Activated CD4-positive, alpha-beta T cell treated with anti-CD3 and anti-CD28 coated beads, Interleukin-2, amount 10 ng/mL, durations not matched to agents 7 days and 5 days (primary cell): ENCODE measurements around the gene RANBP3. TPM values are rescaled to one million over a fixed set of nuclear protein-coding genes. Genes with fewer than 3 reads are reported as not detected.

ENCODE experiments used
- CTCF ChIA-PET: fragments of 350-600 bp; sonication (Branson Sonifier 250); formaldehyde crosslinking; loops from one replicate; lab custom pipeline; 2021; ENCODE audit warnings: antibody characterized with exemption; lab: Charles Lee
- POLR2A ChIA-PET: fragments of 350-600 bp; sonication (Branson Sonifier 250); formaldehyde crosslinking; loops from one replicate; lab custom pipeline; 2021; ENCODE audit warnings: antibody characterized with exemption; lab: Charles Lee
- DNase-seq: peaks from one replicate; pipeline ENCODE4 v3.0.0-alpha.2; 2020
- H3K27ac Mint-ChIP-seq: one replicate; pipeline ENCODE4 v1.8.0; 2021; ENCODE audit warnings: mild to moderate bottlenecking, moderate library complexity, mixed read lengths
- H3K27me3 Mint-ChIP-seq: one replicate; pipeline ENCODE4 v1.8.0; 2021; ENCODE audit warnings: mixed read lengths
- H3K36me3 Mint-ChIP-seq: one replicate; pipeline ENCODE4 v1.8.0; 2021; ENCODE audit warnings: low read depth, mixed read lengths
- H3K4me1 Mint-ChIP-seq: one replicate; pipeline ENCODE4 v1.8.0; 2021; ENCODE audit warnings: mixed read lengths
- H3K4me3 Mint-ChIP-seq: one replicate; pipeline ENCODE4 v1.8.0; 2021; ENCODE audit warnings: mild to moderate bottlenecking, moderate library complexity, mixed read lengths
- H3K9me3 Mint-ChIP-seq: one replicate; pipeline ENCODE4 v1.8.0; 2021; ENCODE audit warnings: mixed read lengths
- total RNA-seq, 2 experiments: library from RNA; stranded (reverse); gene quantifications; one replicate each; pipeline ENCODE4 v1.2.3, GENCODE V29; 2021

RANBP3 gene
- total RNA-seq, 2 experiments from 2014 or later, result 97.4 to 98.0 TPM

DNA sequence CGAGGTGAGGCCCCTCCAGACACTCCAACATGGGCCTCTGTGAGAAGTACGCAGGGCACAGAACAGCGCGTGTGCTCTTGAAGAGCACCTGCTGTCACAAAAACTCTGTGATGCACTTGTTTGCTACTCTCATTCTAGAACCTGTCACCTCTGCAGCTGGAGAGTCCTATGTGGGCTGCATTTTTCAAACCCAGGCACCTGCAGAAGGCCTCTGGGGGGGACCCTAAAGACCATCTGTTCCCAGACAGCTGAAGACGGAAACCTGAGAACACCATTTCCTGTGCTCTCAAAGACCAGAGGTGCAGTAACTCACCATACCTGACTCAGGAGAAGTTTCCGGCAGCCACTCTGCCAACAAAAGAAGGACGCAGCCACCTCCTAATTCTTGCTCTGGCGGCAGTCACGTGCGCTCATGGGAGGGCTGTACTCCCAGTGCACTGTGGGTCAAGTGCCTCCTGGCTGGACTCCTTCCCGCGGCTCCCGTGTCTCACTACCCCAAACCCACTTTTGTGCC is 28.1 kb downstream of the RANBP3 start:
- Mint-ChIP-seq H3K27me3 (no peaks in the 10 kb centered on the region), H3K36me3 (peaks cover 45% of the 10 kb centered on the region), H3K27ac (peak overlapping the region; percentile 93), H3K9me3 (peaks cover 5% of the 10 kb centered on the region), H3K4me1 (peaks cover 83% of the 10 kb centered on the region), H3K4me3 (peak overlapping the region; percentile 40)
- peak; percentile 47 for DNase-seq
- CTCF ChIA-PET, result interaction anchor here (1.0 to 2.9 kb wide), 4 partner anchors 16 to 207 kb away, joined by 3 to 9 read pairs (median 4); partner anchors contain the start of gene NRTN
- POLR2A ChIA-PET, result no interaction called here

DNA sequence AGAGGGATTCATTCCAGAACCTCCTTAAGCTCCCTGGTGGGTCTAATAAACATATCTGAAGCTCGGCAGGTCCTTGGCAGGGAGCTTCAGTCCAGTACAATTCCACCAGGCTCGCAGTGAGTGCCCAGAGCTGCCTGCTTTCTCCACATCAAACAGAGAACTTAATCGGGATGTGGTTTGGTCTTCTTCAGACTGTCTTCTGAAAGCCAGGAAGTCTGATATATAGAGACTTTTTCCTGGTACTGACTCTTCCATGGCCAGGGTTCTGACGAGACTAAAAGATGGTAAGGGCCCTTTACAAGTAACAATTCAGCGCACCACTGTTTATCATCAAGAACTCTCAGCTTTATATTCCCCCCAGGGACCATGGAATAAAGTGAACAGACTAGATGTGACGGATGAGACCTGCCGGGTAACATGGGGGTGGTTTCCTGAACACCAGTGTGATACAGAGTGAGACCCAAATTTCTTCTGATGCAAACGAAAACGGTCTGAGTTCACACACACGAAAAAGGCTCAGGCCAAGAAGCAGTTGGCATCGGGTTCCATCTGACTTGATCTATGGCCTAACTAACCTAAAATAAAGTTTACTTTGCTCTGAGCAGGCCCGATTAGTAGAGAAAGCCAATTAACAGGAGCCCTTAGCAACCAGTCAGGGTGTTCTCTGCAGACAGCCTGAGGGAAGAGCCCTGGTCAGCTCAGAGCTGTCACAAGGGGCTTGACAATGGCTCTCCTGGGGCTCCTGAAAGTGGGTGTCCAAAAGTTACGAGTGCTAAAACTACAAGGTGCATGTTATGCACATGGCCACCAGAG is 29.0 kb downstream of the RANBP3 start:
- H3K4me3 Mint-ChIP-seq, result peak overlapping the region; percentile 40
- DNase-seq, result peak; percentile 16
- peak overlapping the region; percentile 93 for H3K27ac Mint-ChIP-seq
- no peaks in the 10 kb centered on the region for H3K27me3 Mint-ChIP-seq
- peaks cover 45% of the 10 kb centered on the region for H3K36me3 Mint-ChIP-seq
- ChIA-PET CTCF (interaction anchor here (0.5 to 2.9 kb wide), 9 partner anchors 13 to 308 kb away, joined by 3 to 10 read pairs (median 4); partner anchors contain the start of gene NRTN), POLR2A (no interaction called here)
- peaks cover 5% of the 10 kb centered on the region for H3K9me3 Mint-ChIP-seq
- peaks cover 76% of the 10 kb centered on the region for H3K4me1 Mint-ChIP-seq

- Mint-ChIP-seq H3K4me1 (peaks cover 61% of the 10 kb centered on the region), H3K36me3 (peaks cover 35% of the 10 kb centered on the region)
- POLR2A ChIA-PET, result no interaction called here
Observed at GRCh38 chr19:5947435-5947834, 30.5 kb downstream of the RANBP3 start.

DNA sequence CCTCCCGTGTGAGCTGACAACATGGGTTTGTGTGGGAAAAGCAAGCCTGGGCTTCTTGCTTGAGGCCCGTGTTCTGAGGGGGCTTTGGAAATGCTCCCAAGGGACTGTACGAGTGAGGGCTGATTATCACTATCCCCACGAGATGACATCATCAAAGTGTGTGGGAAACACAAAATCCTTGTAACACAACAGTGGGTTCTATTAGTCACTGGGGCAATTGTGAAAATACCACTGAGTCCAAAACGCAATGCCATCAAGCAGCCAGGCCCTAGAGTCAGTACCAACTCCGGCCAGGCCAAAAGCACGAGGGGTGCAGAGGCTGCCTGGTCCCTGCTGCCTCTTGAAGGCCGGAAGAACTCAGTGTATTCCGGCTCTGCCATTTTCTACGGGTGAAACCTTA is 34.3 kb downstream of the RANBP3 start:
- DNase-seq, result no peak
- Mint-ChIP-seq H3K9me3 (no peaks in the 10 kb centered on the region), H3K36me3 (peaks cover 15% of the 10 kb centered on the region), H3K4me1 (peaks cover 23% of the 10 kb centered on the region), H3K4me3 (no peak overlapping the region), H3K27me3 (no peaks in the 10 kb centered on the region), H3K27ac (no peak overlapping the region)
- POLR2A ChIA-PET, result interaction anchor here (0.6 kb wide), 1 partner anchor 140 kb away, joined by 3 read pairs; no protein-coding TSS in a partner anchor
- CTCF ChIA-PET, result interaction anchor here (1.1 kb wide), 1 partner anchor 24 kb away, joined by 3 read pairs; no protein-coding TSS in a partner anchor

More at GRCh38 chr19:5947435-5947834, 30.5 kb downstream of the RANBP3 start:
- Mint-ChIP-seq H3K4me3 (no peak overlapping the region), H3K9me3 (no peaks in the 10 kb centered on the region), H3K27me3 (no peaks in the 10 kb centered on the region), H3K27ac (peak overlapping the region; percentile 93)
- DNase-seq, result no peak
- CTCF ChIA-PET, result interaction anchor here (1.1 to 2.4 kb wide), 3 partner anchors 10 to 143 kb away, joined by 5 to 10 read pairs (median 6); no protein-coding TSS in a partner anchor

GRCh38 chr19:5943045-5943444 is 34.9 kb downstream of the RANBP3 start:
- no peak overlapping the region for H3K27ac Mint-ChIP-seq
- H3K36me3 Mint-ChIP-seq, result peaks cover 13% of the 10 kb centered on the region
- H3K4me1 Mint-ChIP-seq, result peaks cover 18% of the 10 kb centered on the region
- POLR2A ChIA-PET, result interaction anchor here (0.6 kb wide), 1 partner anchor 140 kb away, joined by 3 read pairs; no protein-coding TSS in a partner anchor
- CTCF ChIA-PET, result interaction anchor here (1.1 to 1.6 kb wide), 2 partner anchors 9 to 25 kb away, joined by 3 to 6 read pairs; no protein-coding TSS in a partner anchor
- no peaks in the 10 kb centered on the region for H3K27me3 Mint-ChIP-seq
- H3K9me3 Mint-ChIP-seq, result no peaks in the 10 kb centered on the region
- DNase-seq, result no peak
- no peak overlapping the region for H3K4me3 Mint-ChIP-seq

GRCh38 chr19:5941673-5942072 is 36.3 kb downstream of the RANBP3 start:
- no peak overlapping the region for H3K4me3 Mint-ChIP-seq
- ChIA-PET CTCF (interaction anchor here (0.6 to 1.6 kb wide), 3 partner anchors 8 to 1627 kb away, joined by 3 to 6 read pairs (median 3); no protein-coding TSS in a partner anchor), POLR2A (no interaction called here)
- H3K36me3 Mint-ChIP-seq, result peaks cover 16% of the 10 kb centered on the region
- no peaks in the 10 kb centered on the region for H3K27me3 Mint-ChIP-seq
- peaks cover 9% of the 10 kb centered on the region for H3K4me1 Mint-ChIP-seq
- H3K27ac Mint-ChIP-seq, result no peak overlapping the region
- H3K9me3 Mint-ChIP-seq, result no peaks in the 10 kb centered on the region
- no peak for DNase-seq

GRCh38 chr19:5940260-5941208 is 37.4 kb downstream of the RANBP3 start:
- CTCF ChIA-PET, result no interaction called here
- no peak overlapping the region for H3K4me3 Mint-ChIP-seq
- H3K9me3 Mint-ChIP-seq, result no peaks in the 10 kb centered on the region
- H3K36me3 Mint-ChIP-seq, result peaks cover 22% of the 10 kb centered on the region
- POLR2A ChIA-PET, result no interaction called here
- no peaks in the 10 kb centered on the region for H3K27me3 Mint-ChIP-seq
- no peak overlapping the region for H3K27ac Mint-ChIP-seq
- H3K4me1 Mint-ChIP-seq, result peaks cover 2% of the 10 kb centered on the region
- DNase-seq, result no peak

DNA sequence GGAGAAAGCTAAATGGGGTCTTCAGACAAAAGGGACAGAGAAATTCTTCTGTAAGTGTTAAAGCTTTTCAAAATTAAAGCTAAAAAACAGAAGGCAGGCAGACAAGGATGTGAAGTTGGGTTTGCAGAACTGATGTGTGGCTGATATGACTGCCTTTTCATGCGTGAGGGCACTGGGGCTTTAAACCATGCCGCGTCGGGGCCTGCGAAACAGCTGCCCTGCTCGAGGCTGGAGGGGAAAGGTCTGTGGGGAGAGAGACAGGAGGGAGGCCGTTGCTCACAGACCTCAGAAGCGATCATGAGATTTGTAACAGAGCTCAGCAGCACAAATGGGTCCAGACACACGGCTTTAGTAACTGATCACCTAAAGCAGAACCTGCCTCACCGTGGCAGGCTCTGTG is 40.4 kb downstream of the RANBP3 start:
- peaks cover 26% of the 10 kb centered on the region for H3K36me3 Mint-ChIP-seq
- DNase-seq, result no peak
- no peaks in the 10 kb centered on the region for H3K9me3 Mint-ChIP-seq
- CTCF ChIA-PET, result interaction anchor here (1.2 to 1.4 kb wide), 2 partner anchors 10 to 30 kb away, joined by 3 to 6 read pairs; no protein-coding TSS in a partner anchor
- H3K27me3 Mint-ChIP-seq, result no peaks in the 10 kb centered on the region
- POLR2A ChIA-PET, result no interaction called here
- H3K27ac Mint-ChIP-seq, result no peak overlapping the region
- H3K4me1 Mint-ChIP-seq, result no peaks in the 10 kb centered on the region
- H3K4me3 Mint-ChIP-seq, result no peak overlapping the region

- Mint-ChIP-seq H3K36me3 (peaks cover 28% of the 10 kb centered on the region), H3K4me1 (no peaks in the 10 kb centered on the region), H3K9me3 (no peaks in the 10 kb centered on the region), H3K27ac (no peak overlapping the region), H3K27me3 (no peaks in the 10 kb centered on the region), H3K4me3 (no peak overlapping the region)
- ChIA-PET POLR2A (no interaction called here), CTCF (interaction anchor here (0.8 to 1.2 kb wide), 3 partner anchors 13 to 132 kb away, joined by 3 to 4 read pairs (median 3); no protein-coding TSS in a partner anchor)
- no peak for DNase-seq
Observed at GRCh38 chr19:5936292-5936592, 41.7 kb downstream of the RANBP3 start.

- CTCF ChIA-PET, result interaction anchor here (1.0 to 1.2 kb wide), 3 partner anchors 13 to 124 kb away, joined by 3 to 4 read pairs (median 3); no protein-coding TSS in a partner anchor
Observed at GRCh38 chr19:5935473-5936291, 42.3 kb downstream of the RANBP3 start.

GRCh38 chr19:5934774-5935472 is 43.0 kb downstream of the RANBP3 start:
- Mint-ChIP-seq H3K27ac (no peak overlapping the region), H3K36me3 (peaks cover 34% of the 10 kb centered on the region), H3K27me3 (no peaks in the 10 kb centered on the region), H3K9me3 (no peaks in the 10 kb centered on the region), H3K4me1 (no peaks in the 10 kb centered on the region), H3K4me3 (no peak overlapping the region)
- DNase-seq, result no peak
- CTCF ChIA-PET, result interaction anchor here (0.9 to 1.2 kb wide), 3 partner anchors 14 to 53 kb away, joined by 3 to 4 read pairs (median 3); no protein-coding TSS in a partner anchor
- POLR2A ChIA-PET, result no interaction called here

More at GRCh38 chr19:5935473-5936291, 42.3 kb downstream of the RANBP3 start:
- POLR2A ChIA-PET, result no interaction called here
- Mint-ChIP-seq H3K4me1 (no peaks in the 10 kb centered on the region), H3K4me3 (no peak overlapping the region), H3K27ac (no peak overlapping the region), H3K27me3 (no peaks in the 10 kb centered on the region), H3K36me3 (peaks cover 31% of the 10 kb centered on the region), H3K9me3 (no peaks in the 10 kb centered on the region)
- no peak for DNase-seq
